NCI-H2107 (cell line): ENCODE results near the gene MAN2B2.

ENCODE experiments used
- DNase-seq: peaks from one replicate; lab custom pipeline; 2025; lab: John Stamatoyannopoulos, UW

The MAN2B2 gene

DNA sequence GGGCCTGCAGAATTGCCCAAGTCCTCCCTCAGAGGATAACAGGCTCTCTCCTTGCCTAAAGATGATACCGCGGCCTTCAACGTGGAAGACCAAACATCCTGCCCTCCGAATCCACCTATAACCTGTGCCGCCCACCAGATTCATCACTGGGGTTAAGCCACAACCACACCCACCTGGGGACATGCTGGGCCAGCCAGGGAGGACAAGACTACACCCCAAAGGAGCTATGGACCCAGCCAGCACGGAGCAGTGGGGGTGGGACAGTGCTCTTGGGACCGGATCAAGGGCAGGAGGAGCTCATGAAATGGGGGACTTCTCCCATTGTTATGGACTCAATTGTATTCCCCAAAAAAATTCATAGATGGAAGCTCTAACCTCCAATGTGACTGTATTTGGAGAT is 6.8 kb upstream of the MAN2B2 start:
- no peak for DNase-seq

DNA sequence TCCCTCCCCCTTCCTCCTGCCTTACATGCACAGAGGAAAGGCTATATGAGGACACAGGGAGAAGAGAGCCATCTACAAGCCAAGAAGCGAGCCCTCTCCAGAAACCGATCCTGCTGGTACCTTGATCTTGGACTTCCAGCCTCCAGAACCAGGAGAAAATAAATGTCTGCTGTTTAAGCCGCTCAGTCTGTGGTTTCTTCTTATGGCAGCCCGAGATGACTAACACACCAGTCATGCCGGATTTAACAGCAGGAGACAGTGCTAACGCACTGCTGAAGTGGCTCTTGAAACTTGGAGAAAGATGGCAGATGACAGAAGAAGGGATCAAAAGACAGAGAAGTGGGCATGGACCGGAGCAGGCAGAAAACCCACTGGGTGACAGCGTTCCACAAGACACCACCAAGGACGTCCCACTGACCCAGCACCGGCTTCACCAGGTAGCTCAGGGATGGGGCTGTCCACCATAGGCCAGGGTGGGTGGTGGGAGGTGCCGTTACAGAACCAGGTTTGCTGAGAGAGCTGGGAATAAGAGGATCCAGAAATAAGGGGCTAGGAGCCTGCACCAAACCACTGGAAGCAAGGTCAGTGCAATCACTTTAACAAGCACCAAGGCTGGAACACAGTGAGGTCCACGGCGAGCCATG is 6.2 kb upstream of the MAN2B2 start:
- no peak for DNase-seq

DNA sequence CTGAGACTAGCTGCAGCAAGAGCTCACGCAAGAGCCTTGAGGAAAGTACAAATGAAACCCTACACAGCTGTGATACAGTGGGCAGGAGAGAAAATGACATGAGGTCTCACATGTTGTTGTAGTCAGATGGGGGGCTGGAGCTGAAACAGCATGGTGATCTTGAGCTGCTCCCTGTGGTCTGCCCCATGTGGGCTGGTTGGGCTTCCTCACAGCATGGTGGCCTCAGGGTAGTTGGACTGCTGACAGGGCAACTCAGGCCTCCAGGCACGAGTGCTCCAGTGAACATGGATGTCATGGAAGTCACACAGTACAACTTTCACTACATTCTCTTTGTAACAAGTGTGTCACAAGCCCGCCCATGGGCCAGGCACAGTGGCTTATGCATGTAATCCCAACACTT is 3.4 kb upstream of the MAN2B2 start:
- no peak for DNase-seq

DNA sequence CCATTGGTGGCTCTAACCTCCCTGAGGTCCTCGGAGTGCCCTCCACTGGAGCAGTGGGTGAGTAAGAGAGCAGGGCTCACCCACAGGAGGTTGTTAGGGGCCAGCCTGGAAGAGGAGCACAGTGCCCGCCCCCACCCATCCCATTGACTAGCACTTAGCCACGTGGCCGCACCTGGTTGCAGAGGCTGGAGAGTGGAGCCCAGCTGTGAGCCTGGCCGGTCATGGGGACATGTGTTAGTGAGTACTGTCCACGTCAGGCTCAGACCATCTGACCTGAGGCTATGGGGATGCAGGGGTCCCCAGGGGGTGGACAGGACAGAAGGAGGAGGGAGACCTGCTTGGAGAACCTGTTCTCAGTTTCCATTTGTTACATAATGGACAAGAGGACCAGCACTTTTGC is 1.4 kb upstream of the MAN2B2 start:
- DNase-seq: no peak

DNA sequence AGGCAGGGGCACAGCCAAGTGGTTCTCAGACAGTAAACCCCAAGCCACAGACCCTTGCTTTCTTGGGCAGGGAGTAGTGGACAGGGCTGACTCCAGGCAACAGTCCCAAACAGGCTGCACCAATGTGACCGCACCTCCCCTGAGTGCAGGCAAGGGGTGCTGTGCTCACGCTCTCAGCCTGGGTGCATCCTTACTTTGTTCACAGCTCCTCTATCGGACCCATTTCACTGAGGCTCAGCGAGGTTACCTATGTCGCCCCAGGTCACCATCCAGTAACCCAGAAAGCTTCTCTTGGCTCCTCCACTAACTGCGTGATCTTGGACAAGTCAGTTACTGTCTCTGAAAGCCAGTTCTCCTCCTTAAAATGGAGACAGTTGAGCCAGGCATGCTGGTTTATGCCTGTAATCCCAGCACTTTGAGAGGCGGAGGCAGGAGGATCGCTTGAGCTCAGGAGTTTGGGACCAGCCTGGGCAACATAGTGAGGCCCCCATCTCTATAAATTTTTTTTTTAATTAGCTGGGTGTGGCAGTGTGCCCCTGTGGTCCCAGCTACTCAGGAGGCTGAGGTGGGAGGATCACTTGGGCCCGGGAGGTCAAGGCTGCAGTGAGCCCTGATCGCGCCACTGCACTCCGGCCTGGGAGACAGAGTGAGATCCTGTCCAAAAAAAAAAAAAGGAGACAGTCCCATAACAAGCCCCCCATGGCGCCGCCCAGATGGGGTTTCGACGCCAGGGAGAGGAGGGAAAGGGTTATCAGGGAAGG is 823 bp upstream of the MAN2B2 start:
- no peak for DNase-seq

DNA sequence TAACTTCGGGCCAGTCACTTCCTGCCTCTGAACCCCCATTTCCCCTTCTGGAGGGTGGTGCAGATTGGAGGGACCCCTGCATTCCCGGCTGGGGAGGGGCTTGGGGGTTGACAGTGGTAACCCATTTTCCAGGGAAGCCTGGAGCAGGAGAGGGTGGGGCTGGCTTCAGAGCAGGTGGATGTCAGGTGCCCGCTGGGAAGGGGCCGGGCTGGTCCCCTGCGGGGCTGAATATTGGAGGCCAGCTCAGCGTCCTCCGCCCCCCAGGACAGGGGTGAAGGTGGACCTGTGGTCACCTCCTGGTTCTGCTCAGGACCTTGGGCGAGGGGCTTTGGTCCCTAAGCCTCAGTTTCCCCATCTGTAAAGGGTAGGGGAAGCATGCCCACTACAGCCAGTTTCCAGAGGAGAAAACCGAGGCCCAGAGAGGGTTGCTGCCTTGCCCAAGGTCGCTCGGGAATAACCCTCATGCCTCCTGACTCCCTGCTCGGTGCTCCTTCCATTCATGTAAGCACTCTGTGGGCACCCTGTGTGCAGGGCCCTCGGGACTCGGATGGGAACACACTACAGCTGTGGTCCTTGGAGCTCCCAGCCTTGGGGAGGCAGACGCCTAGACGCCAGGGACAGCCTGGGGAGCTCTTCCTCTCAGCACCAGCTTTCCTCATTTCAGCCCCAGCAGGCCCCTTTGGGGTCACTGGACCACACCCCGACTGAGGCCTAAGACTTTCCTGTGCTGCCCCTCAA is 683 bp downstream of the MAN2B2 start:
- DNase-seq: no peak

DNA sequence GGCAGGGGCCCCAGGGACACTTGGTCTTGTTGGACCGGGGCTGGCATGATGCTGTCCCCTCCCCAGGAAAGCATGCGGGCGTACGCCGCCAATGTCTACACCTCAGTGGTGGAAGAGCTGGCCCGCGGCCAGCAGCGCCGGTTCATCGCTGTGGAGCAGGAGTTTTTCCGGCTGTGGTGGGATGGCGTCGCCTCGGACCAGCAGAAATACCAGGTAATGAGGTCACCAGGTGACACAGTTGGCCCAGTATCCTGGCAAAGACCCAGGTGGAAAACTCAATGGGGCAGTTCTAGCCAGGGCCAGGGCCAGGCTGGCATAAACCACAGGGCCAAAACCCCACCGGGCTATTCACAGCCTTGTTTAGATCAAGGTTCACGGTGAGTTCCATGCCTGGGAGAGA is 1.5 kb downstream of the MAN2B2 start:
- no peak for DNase-seq

DNA sequence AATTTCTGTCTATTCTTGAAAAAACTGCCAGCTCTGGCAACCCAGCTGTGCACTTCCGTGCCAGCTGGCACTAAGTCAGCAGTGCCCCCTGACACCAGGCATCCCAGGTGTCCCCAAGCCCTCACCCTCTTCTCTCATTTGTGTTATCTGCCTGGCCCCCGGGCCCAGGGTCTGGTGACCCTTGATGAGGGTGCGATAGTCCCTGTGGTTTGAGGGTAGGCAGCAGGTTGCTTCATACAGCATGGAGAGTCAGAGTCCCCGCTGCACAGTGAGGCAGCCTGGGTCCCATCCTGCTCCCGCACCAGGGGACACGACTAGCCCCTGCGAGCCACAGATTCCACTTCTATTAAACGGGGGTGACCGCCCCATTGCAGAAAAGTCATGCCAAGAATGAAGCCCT is 1.9 kb downstream of the MAN2B2 start:
- no peak for DNase-seq

DNA sequence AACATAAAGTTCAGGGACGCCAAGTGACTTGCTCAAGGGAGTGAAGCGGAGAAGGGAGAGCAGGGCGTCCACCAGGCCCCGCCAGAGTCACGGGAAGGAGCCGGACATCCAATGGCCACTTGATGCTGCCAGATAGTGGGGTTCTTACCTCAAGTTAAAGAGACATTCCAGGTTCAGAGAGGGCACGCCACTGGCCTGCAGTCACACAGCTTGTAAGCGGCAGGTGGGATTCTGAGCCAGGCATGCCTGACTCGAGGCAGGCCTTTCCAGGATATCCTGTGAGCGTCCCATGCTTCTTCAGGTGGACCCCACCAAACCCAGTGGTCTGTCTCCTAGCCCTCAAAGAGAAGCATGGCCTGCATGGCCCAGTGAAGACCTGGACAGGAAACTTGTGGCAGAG is 2.4 kb downstream of the MAN2B2 start:
- DNase-seq: no peak

DNA sequence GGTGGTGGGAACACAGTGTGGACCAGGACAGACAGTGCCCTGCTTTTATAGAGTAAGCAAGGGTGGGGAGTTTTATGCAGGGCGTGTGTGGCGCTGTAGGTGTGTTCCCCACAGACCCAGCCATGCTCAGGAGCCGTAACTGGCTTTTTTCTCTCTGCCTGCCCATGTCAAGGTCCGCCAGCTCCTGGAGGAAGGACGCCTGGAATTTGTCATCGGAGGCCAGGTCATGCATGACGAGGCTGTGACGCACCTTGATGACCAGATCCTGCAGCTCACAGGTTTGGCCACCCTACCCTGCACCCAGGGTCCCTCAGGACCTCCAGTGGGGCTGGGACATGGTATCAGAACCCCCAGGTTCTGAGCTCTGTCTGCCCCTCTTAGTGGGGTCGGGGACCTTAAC is 3.2 kb downstream of the MAN2B2 start:
- DNase-seq: no peak

DNA sequence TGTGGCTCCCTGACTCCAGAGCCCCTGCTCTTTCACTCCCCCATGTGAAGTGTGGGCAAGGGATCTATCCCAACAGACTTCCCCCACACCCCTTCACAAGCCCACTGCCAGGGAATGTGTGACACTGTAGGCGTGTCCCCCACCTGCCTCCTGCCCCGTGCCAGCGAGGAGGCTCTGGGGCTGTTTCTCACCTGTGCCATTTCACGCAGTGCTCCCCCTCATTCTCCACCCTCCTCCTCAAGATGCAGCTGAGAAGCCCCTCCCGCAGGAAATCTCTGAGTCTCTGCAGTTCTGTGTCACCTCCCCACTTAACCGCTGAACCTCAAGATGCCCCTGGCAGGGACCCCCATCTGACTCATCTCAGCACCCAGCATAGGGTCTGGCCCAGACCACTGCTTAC is 5.4 kb downstream of the MAN2B2 start:
- DNase-seq: no peak

DNA sequence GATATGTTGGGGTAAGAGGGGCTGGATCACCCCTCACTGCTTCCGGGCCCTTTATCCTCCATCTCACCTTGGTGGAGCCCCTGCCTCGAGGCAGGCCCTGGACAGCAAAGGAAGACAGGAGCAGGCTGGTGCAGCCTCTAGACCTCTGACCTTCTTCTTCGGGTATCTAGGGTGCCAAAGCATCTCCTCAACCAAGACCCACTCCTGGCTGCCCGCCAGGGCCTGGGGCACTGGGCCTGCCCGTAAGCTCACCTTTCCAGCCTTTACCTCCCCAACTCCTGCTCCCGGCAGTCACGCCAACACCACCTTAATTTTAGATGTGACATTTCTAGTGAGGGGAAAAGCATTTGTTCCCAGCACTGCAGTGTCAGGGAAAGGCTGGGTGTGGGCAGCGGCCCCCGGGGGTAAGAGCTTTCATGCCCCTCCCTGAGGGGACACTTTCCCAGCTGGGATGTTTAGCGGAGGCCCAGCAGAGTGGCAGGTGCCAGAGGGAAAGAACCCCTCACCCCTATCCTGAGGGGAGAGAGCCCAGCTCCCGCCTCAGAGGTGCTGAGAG is 6.7 kb downstream of the MAN2B2 start:
- DNase-seq: no peak

DNA sequence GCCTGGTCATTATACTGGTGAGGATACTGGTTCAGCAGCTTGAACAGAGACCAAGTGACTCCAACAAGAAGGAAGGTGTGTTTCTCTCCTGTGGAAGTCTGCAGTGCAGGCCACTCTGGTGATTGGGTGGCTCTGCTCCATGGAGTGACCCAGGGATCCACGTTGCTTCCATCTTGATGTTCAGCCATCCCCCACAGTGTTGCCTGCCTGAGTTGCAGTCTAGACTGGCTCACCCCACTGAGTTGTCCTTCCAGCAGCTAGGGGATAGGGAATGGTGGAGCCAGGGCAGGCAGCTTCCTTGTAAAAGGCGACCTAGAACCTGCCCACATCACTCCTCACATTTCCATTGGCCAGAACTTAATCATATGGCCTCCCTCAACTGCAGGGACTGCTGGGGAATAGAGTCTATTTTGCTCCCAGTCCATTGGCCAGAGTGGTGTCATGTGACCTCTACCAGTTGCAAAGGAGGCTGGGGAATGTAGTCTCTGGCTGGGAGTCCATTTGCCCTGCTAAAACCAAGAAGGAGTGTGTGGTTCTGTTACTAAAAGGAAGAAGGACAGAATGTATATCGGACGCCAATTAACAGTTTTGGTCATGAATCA is 8.0 kb downstream of the MAN2B2 start:
- DNase-seq: no peak

DNA sequence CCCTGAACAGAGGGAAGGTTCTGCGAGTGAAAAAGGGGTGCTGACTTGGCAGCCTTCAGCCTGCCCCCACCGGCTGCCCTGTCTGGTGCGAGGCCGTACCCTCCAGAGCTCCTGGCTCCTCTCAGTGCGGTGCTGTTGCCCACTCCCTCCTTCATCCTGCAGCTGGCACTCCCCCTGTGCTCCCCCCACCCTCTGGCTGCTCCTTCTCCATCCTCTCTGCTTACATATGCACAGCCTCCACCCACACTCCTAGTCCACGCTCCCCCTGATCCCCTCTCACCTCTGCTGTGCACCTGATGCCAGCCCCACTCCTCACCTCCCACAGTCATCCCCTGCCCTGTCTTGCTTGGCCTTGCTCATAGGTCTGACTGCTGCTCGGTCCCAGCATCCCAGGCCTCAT is 9.9 kb downstream of the MAN2B2 start:
- no peak for DNase-seq

DNA sequence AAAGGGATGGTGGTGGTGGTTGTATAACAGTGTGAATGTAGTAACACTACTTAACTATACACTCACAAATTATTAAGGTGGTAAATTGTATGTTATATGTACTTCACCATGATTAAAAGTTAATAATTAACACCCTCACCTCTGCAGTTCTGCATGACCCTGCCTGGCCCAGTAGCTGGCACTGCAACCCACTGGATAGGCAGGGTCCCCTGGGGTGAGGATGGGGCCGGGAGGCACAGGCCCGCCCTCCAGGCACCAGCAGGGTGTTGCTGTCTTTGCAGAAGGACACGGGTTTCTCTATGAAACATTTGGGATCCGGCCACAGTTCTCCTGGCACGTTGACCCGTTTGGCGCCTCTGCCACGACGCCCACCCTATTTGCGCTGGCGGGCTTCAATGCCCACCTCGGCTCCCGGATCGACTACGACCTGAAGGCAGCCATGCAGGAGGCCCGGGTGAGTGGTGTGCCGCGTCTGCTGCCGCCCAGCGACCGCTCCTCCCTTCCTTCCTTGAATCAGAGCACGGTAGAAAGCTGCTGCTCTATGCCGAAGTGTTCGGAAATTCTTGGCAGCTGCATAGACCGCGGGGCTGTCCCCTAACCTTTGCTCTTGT is 11.8 kb downstream of the MAN2B2 start:
- DNase-seq: no peak

DNA sequence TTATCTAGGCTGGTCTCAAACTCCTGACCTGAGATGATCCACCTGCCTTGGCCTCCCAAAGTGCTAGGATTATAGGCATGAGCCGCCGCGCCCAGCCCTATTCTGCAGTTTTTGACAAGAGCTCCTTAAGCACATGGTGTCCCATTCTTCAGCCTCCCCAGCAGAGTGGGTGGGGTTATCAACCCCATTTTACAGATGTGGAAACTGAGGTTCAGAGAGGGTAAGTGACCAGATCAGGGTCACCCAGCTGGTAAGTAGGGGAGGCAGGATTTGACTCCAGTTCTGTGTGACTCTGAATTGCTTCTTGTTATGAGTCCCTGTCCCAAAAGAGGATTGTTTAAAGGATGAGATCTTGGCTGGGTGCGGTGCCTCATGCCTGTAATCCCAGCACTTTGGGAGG is 14.5 kb downstream of the MAN2B2 start:
- DNase-seq: no peak

DNA sequence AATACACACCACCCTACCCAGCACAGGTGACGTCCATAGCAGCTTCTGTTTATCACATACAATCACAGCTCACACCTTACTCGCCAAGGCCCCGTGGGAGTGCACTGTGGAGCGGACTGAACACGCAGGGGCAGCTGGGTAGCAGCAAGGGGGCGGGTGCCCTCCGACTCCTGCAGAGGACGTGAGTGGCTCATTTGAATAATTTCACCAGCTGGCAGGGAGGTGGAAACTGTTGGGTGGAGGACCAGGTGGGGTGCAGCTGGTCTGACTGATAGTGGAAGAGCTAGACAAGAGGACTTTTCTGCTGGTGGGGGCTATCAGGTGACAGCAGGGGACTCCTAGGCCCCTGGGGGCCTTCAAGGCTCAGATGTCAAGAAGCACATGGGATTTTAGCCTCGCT is 16.3 kb downstream of the MAN2B2 start:
- DNase-seq: peak; percentile 20

DNA sequence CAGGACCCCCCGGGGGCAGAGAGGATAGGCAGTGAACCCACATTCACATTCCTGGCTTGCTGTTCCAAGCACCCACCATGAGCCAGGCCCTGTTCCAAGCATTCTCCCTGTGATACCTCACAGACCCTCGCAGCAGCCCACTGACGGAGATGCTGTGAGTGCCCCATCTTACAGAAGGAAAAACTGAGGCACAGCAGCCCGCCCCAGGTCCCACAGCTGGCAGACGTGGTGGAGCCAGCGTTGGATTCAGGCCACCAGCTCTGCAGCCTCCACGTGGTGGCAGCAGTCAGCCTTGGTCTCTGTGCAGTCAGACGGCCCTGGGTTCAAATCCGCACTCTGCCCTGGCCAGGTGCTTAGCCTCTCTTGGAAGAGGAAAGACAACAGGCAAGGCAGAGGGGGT is 16.8 kb downstream of the MAN2B2 start:
- no peak for DNase-seq

DNA sequence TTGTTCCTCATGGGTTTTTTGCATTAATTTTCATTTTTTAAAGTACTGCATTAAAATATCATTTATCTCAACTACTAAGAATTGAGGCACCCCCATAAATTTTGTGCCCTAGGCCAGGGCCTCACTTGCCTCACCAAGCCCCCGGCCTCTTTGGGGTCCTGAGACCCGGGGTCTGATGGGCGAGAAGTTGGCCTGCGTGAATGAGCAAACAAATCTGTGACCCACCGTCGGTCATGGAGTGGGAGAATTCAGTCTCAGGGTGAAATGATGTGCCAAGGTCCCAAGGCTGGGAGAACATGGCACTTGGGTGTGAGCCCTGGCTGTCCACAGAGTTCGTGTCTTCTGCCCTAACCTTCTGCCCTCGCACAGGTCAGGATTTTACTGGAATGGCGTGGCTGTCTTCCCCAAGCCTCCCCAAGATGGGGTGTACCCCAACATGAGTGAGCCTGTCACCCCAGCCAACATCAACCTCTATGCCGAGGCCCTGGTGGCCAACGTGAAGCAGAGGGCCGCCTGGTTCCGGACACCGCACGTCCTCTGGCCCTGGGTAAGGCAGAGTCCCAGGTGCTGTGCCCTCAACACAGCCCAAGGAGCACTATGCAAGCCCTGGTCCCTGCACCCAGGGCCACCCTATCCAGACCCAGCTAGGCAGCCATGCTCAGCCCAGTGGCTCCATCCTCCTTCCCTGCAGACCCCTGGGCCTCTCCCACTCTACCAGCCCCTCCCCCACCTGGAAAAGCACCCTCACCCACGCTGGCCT is 18.0 kb downstream of the MAN2B2 start:
- no peak for DNase-seq

DNA sequence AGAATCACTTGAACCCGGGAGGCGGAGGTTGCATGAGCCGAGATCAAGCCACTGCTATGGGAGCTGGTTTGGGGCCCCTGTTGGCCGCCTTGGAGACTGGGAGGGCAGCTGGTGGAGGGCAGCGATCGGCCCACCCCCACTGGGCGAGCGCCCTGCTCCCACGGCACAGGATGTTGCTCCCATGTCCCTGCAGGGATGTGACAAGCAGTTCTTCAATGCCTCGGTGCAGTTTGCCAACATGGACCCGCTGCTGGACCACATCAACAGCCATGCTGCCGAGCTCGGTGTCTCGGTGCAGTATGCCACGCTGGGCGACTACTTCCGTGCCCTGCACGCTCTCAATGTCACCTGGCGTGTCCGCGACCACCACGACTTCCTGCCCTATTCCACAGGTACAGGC is 19.4 kb downstream of the MAN2B2 start:
- no peak for DNase-seq

DNA sequence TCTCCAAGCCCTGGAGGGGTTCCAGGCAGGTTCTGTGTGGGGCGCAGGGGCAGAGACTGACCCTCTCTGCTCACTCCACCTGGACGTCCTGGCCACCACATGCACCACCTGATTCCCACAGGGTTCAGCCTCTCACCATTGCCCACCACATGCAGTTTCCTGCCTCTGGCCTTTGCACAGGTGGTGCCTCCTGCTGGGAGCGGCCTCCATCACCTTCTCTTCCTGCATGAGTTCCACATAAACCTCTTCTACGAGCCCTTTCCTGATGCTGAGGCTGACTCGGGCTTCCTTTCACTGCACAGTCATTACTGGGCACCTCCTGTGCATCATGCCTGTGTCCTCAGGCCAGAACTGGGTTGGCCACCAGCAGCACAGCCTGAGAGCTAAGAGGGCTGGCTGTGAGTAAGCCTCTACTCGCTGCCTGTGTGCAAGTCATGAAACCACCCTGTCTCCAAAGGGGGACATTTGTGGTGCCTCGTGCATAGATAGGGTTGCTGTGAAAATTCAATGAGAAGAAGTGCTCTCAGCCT is 19.9 kb downstream of the MAN2B2 start:
- no peak for DNase-seq
